HepG2 (cell line): ENCODE results near the gene IER2. TPM values are rescaled to one million over a fixed set of nuclear protein-coding genes. Genes with fewer than 3 reads are reported as not detected.

Experiments used
- AFF4 ChIP-seq: sonication (generic); formaldehyde crosslinking; IDR thresholded peaks from 2 replicates; pipeline ENCODE4 v1.4.0; 2020; ENCODE audit warnings: missing genetic modification reagents
- CREB1 ChIP-seq, 2 experiments: fragments of 450-650 bp in 1 of 2; IDR thresholded peaks; 2 replicates each; pipeline ENCODE4 v1.6.1; 2016 to 2017; ENCODE audit warnings: control low read depth in 1 of 2, mild to moderate bottlenecking in 1 of 2, missing compliant biosample characterization in 1 of 2, missing genetic modification characterization in 1 of 2
- DDIT3 ChIP-seq: sonication (generic); formaldehyde crosslinking; IDR thresholded peaks from 2 replicates; pipeline ENCODE4 v1.4.0; 2020; ENCODE audit warnings: mild to moderate bottlenecking, missing genetic modification reagents
- DRAP1 ChIP-seq: IDR thresholded peaks from 2 replicates; pipeline ENCODE4 v1.6.1; 2016; ENCODE audit warnings: missing genetic modification reagents, missing compliant biosample characterization
- GATAD2A ChIP-seq: IDR thresholded peaks from 2 replicates; pipeline ENCODE4 v1.6.1; 2016
- HIC2 ChIP-seq: sonication (generic); formaldehyde crosslinking; IDR thresholded peaks from 2 replicates; pipeline ENCODE4 v1.9.0; 2022; ENCODE audit warnings: low read depth, missing genetic modification reagents
- IRX3 ChIP-seq: sonication (generic); formaldehyde crosslinking; IDR thresholded peaks from 2 replicates; pipeline ENCODE4 v1.8.1; 2023; ENCODE audit warnings: mild to moderate bottlenecking, low read depth, missing genetic modification reagents, borderline replicate concordance
- MBD4 ChIP-seq: IDR thresholded peaks from 2 replicates; pipeline ENCODE4 v1.6.1; 2012; ENCODE audit warnings: low read length, inconsistent platforms, borderline replicate concordance
- MXD3 ChIP-seq: IDR thresholded peaks from 2 replicates; pipeline ENCODE4 v1.6.1; 2016; ENCODE audit warnings: mild to moderate bottlenecking, missing biosample characterization, missing genetic modification reagents
- NCOA2 ChIP-seq: sonication (generic); formaldehyde crosslinking; IDR thresholded peaks from 2 replicates; pipeline ENCODE4 v1.8.0; 2022; ENCODE audit warnings: inconsistent platforms
- REST ChIP-seq, 2 experiments: IDR thresholded peaks; 2 replicates each; pipeline ENCODE4 v1.6.1; 2011 to 2012; ENCODE audit warnings: low read length in 2 of 2, borderline replicate concordance in 1 of 2, low read depth in 1 of 2, mild to moderate bottlenecking in 1 of 2, moderate library complexity in 1 of 2
- RFX5 ChIP-seq: IDR thresholded peaks from 2 replicates; pipeline ENCODE4 v1.6.1; 2011; ENCODE audit warnings: low read depth, low read length, improper control_type of control experiment
- SOX6 ChIP-seq, 2 experiments: fragments of 450-650 bp in 1 of 2; sonication (generic) in 1 of 2; formaldehyde crosslinking in 1 of 2; IDR thresholded peaks; 2 replicates each; pipeline versions ENCODE4 v1.4.0 to v1.6.1; 2017 to 2020; ENCODE audit warnings: antibody characterized with exemption in 1 of 2, mild to moderate bottlenecking in 1 of 2, missing genetic modification reagents in 1 of 2
- ZFP36L2 ChIP-seq: sonication (generic); formaldehyde crosslinking; IDR thresholded peaks from 2 replicates; pipeline ENCODE4 v1.4.0; 2020; ENCODE audit warnings: missing genetic modification reagents
- ZNF263 ChIP-seq: sonication (generic); formaldehyde crosslinking; IDR thresholded peaks from 2 replicates; pipeline ENCODE4 v1.4.0; 2020; ENCODE audit warnings: missing genetic modification reagents
- polyA plus RNA-seq, 8 experiments: library from polyadenylated mRNA; depleted of rRNA in 3 of 8; stranded (reverse) in 7 of 8; unstranded in 1 of 8; fragments of >200 nt; fragmentation: Illumina TruSeq in 4 of 8; extraction: Trizol in 4 of 8; gene quantifications; 2 replicates each; pipeline versions ENCODE4 v1.2.1 to v1.2.3, GENCODE V29; 2011 to 2016; ENCODE audit warnings: low read depth in 4 of 8, missing spikeins in 1 of 8, mixed read lengths in 1 of 8; ENCODE audit not compliant: insufficient read depth in 1 of 8
- total RNA-seq, 5 experiments: library from RNA; depleted of rRNA; stranded (reverse); fragments of >200 nt; fragmentation: Illumina TruSeq; extraction: Trizol; gene quantifications; 2 replicates each; pipeline ENCODE4 v1.2.3, GENCODE V29; 2016; ENCODE audit warnings: low read depth in 1 of 5
- TF ChIP-seq, protein P1 (sequence below): sonication (generic); formaldehyde crosslinking; IDR thresholded peaks from 2 replicates; pipeline ENCODE4 v1.4.0; 2020; ENCODE audit warnings: missing genetic modification reagents

IER2 gene
- total and polyA plus RNA-seq, 2 of the 13 experiments (the other 11 are each of a cell fraction or from before 2014, with no cell fraction given), result 10.1 to 14.3 TPM

- TF ChIP-seq AFF4, result peak; percentile 78; the same call in 1 of the 2 replicates
- no peak for TF ChIP-seq DDIT3 (CRISPR knock-in tag)
- TF ChIP-seq HIC2, result no peak
- no peak for TF ChIP-seq RFX5
- TF ChIP-seq GATAD2A (CRISPR knock-in tag), result no peak
- peak; percentile 76 for TF ChIP-seq DRAP1 (CRISPR knock-in tag)
- peak; percentile 52; the same call in 1 of the 2 replicates for TF ChIP-seq NCOA2 (CRISPR knock-in tag)
- no peak for TF ChIP-seq SOX6 (IDR thresholded peaks at IDR 0.05)
- TF ChIP-seq SOX6 (CRISPR knock-in tag; IDR thresholded peaks at IDR 0.05), result peak; percentile 46
- TF ChIP-seq CREB1 (IDR thresholded peaks at IDR 0.05), result peak; percentile 82
- TF ChIP-seq CREB1 (CRISPR knock-in tag; IDR thresholded peaks at IDR 0.05), result peak; percentile 83; the same call in 1 of the 2 replicates
- TF ChIP-seq MBD4, result no peak
- TF ChIP-seq MXD3, result no peak
- TF ChIP-seq ZNF263 (CRISPR knock-in tag), result peak; percentile 4; the same call in 1 of the 2 replicates
- TF ChIP-seq ZFP36L2, result no peak
- TF ChIP-seq REST (IDR thresholded peaks at IDR 0.05; ENCODE audit: borderline replicate concordance in 1 of 2, low read depth in 1 of 2, low read length in 2 of 2), result no peak
- TF ChIP-seq, protein P1, sequence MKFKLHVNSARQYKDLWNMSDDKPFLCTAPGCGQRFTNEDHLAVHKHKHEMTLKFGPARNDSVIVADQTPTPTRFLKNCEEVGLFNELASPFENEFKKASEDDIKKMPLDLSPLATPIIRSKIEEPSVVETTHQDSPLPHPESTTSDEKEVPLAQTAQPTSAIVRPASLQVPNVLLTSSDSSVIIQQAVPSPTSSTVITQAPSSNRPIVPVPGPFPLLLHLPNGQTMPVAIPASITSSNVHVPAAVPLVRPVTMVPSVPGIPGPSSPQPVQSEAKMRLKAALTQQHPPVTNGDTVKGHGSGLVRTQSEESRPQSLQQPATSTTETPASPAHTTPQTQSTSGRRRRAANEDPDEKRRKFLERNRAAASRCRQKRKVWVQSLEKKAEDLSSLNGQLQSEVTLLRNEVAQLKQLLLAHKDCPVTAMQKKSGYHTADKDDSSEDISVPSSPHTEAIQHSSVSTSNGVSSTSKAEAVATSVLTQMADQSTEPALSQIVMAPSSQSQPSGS (CRISPR knock-in tag), result no peak; the same call in 1 of the 2 replicates
- TF ChIP-seq IRX3 (CRISPR knock-in tag), result no peak
Observed at GRCh38 chr19:13151605-13152355, 1.6 kb downstream of the IER2 start (continued).
